WTC11 (cell line): ENCODE data around the gene PRR30.

Experiments
- CTCF ChIP-seq: fragments of 200-600 bp; IDR thresholded peaks from 2 replicates; pipeline ENCODE4 v1.8.0; 2022; ENCODE audit warnings: antibody characterized with exemption
- FOXK1 ChIP-seq: sonication (generic); formaldehyde crosslinking; IDR thresholded peaks from 2 replicates; pipeline ENCODE4 v1.8.0; 2022; ENCODE audit warnings: mild to moderate bottlenecking, moderate library complexity, missing genetic modification reagents
- FOXP4 ChIP-seq: sonication (generic); formaldehyde crosslinking; IDR thresholded peaks from 2 replicates; pipeline ENCODE4 v1.8.0; 2022; ENCODE audit warnings: mild to moderate bottlenecking, missing genetic modification reagents
- HMGXB4 ChIP-seq: sonication (generic); formaldehyde crosslinking; IDR thresholded peaks from 2 replicates; pipeline ENCODE4 v1.8.1; 2023; ENCODE audit warnings: mild to moderate bottlenecking, moderate library complexity, missing genetic modification reagents
- MLX ChIP-seq: sonication (generic); formaldehyde crosslinking; IDR thresholded peaks from 2 replicates; pipeline ENCODE4 v1.8.1; 2023; ENCODE audit warnings: mild to moderate bottlenecking, missing genetic modification reagents, moderate library complexity
- MYBL2 ChIP-seq: sonication (generic); formaldehyde crosslinking; IDR thresholded peaks from 2 replicates; pipeline ENCODE4 v1.8.1; 2023; ENCODE audit warnings: mild to moderate bottlenecking, moderate library complexity, missing genetic modification reagents
- RELA ChIP-seq: sonication (generic); formaldehyde crosslinking; IDR thresholded peaks from 2 replicates; pipeline ENCODE4 v1.8.1; 2022; ENCODE audit warnings: missing genetic modification reagents, mild to moderate bottlenecking, borderline replicate concordance
- USF2 ChIP-seq: sonication (generic); formaldehyde crosslinking; IDR thresholded peaks from 2 replicates; pipeline ENCODE4 v1.8.1; 2023; ENCODE audit warnings: mild to moderate bottlenecking, missing genetic modification reagents, moderate library complexity

GRCh38 chr2:27137322-27137935, 1.8 kb downstream of the PRR30 start:
- TF ChIP-seq FOXP4 (CRISPR knock-in tag) (no peak), RELA (no peak), MYBL2 (CRISPR knock-in tag) (no peak), HMGXB4 (CRISPR knock-in tag) (no peak), CTCF (no peak), USF2 (no peak), FOXK1 (CRISPR knock-in tag) (no peak), MLX (CRISPR knock-in tag) (no peak)
